ENCODE results near the gene AAMP.

Gene AAMP

DNA sequence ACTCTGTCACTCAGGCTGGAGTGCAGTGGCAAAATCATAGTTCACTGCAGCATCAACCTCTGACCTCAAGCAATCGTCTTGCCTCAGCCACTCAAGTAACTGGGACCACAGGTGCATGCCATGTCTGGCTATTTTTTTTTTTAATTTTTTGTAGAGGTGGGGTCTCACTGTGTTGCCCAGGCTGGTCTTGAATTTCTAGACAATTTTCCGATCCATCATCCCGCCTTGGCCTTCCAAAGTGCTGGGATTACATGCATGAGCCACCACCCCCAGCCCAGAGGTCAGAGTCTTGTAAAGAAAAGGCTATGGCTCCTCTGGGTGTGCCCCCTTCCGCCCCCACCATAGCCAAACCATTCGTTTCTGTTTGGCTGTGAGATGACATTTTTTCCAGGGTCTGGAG is 35.4 kb upstream of the AAMP start:
- Histone ChIP-seq H3K36me3 (ENCODE audit: control insufficient read depth in 4 of 4, insufficient read depth in 4 of 4, low read length in 3 of 4) (no peaks in the 10 kb centered on the region), H3K9me3 (ENCODE audit: control extremely low read depth in 1 of 5, control insufficient read depth in 4 of 5, insufficient read depth in 2 of 5, low read depth in 1 of 5, low read length in 4 of 5) (no peaks in the 10 kb centered on the region), H3K4me1 (ENCODE audit: control extremely low read depth in 1 of 4, control insufficient read depth in 4 of 4, insufficient read depth in 4 of 4, low read length in 3 of 4) (peaks cover 0 to 20% (median 10%) of the 10 kb centered on the region in 4 experiments), H3K27me3 (replicated peaks in 2 of 5; ENCODE audit: control insufficient read depth in 4 of 5, insufficient read depth in 5 of 5, low read length in 4 of 5) (no peaks in the 10 kb centered on the region), H3K27ac (ENCODE audit: insufficient read depth in 1 of 2, low read depth in 1 of 2, low read length in 2 of 2, poor library complexity in 1 of 2, severe bottlenecking in 2 of 2) (no peak overlapping the region), H3K4me3 (ENCODE audit: control insufficient read depth in 1 of 7, extremely low read depth in 1 of 7, insufficient read depth in 4 of 7, low read depth in 2 of 7, low read length in 6 of 7) (no peak overlapping the region)
- WGBS (ENCODE audit: insufficient coverage): 83% methylated on average over 4 of the region's 5 CpGs
- POLR2A ChIA-PET: no interaction called here
- no peak for DNase-seq
- CTCF ChIA-PET: interaction anchor here (1.1 to 23.0 kb wide), 5 partner anchors 20 to 92 kb away, joined by 4 to 451 read pairs (median 5); partner anchors contain the start of gene CATIP

GRCh38 chr2:218301176-218301819 is 31.4 kb upstream of the AAMP start:
- Histone ChIP-seq H3K9me3 (ENCODE audit: control extremely low read depth in 1 of 5, control insufficient read depth in 4 of 5, insufficient read depth in 2 of 5, low read depth in 1 of 5, low read length in 4 of 5) (no peaks in the 10 kb centered on the region), H3K4me1 (ENCODE audit: control extremely low read depth in 1 of 4, control insufficient read depth in 4 of 4, insufficient read depth in 4 of 4, low read length in 3 of 4) (peaks cover 0 to 10% (median 3%) of the 10 kb centered on the region in 4 experiments), H3K27me3 (replicated peaks in 2 of 5; ENCODE audit: control insufficient read depth in 4 of 5, insufficient read depth in 5 of 5, low read length in 4 of 5) (no peaks in the 10 kb centered on the region), H3K4me3 (ENCODE audit: control insufficient read depth in 1 of 7, extremely low read depth in 1 of 7, insufficient read depth in 4 of 7, low read depth in 2 of 7, low read length in 6 of 7) (no peak overlapping the region), H3K27ac (ENCODE audit: insufficient read depth in 1 of 2, low read depth in 1 of 2, low read length in 2 of 2, poor library complexity in 1 of 2, severe bottlenecking in 2 of 2) (peak overlapping the region in 1 of 2 experiments; percentile 65), H3K36me3 (ENCODE audit: control insufficient read depth in 4 of 4, insufficient read depth in 4 of 4, low read length in 3 of 4) (no peaks in the 10 kb centered on the region)
- 10% methylated on average over 8 of the region's 9 CpGs for WGBS (ENCODE audit: insufficient coverage)
- DNase-seq: peak; percentile 91 to 96 (median 93)
- ChIA-PET POLR2A (interaction anchor here (1.9 to 2.5 kb wide), 2 partner anchors 22 to 55 kb away, joined by 6 to 7 read pairs; partner anchors contain the start of gene CATIP), CTCF (interaction anchor here (0.8 to 23.0 kb wide), 20 partner anchors 9 to 163 kb away, joined by 3 to 451 read pairs (median 10); partner anchors contain the start of genes AAMP, ARPC2, CATIP and PNKD)

- 100% methylated on average over 2 of the region's 4 CpGs for WGBS (ENCODE audit: insufficient coverage)
- Histone ChIP-seq H3K27ac (ENCODE audit: insufficient read depth in 1 of 2, low read depth in 1 of 2, low read length in 2 of 2, poor library complexity in 1 of 2, severe bottlenecking in 2 of 2) (no peak overlapping the region), H3K4me1 (ENCODE audit: control extremely low read depth in 1 of 4, control insufficient read depth in 4 of 4, insufficient read depth in 4 of 4, low read length in 3 of 4) (peaks cover 0 to 10% (median 3%) of the 10 kb centered on the region in 4 experiments), H3K4me3 (ENCODE audit: control insufficient read depth in 1 of 7, extremely low read depth in 1 of 7, insufficient read depth in 4 of 7, low read depth in 2 of 7, low read length in 6 of 7) (no peak overlapping the region), H3K36me3 (ENCODE audit: control insufficient read depth in 4 of 4, insufficient read depth in 4 of 4, low read length in 3 of 4) (no peaks in the 10 kb centered on the region), H3K27me3 (replicated peaks in 2 of 5; ENCODE audit: control insufficient read depth in 4 of 5, insufficient read depth in 5 of 5, low read length in 4 of 5) (no peaks in the 10 kb centered on the region), H3K9me3 (ENCODE audit: control extremely low read depth in 1 of 5, control insufficient read depth in 4 of 5, insufficient read depth in 2 of 5, low read depth in 1 of 5, low read length in 4 of 5) (no peaks in the 10 kb centered on the region)
- POLR2A ChIA-PET: interaction anchor here (1.1 to 2.5 kb wide), 2 partner anchors 23 to 96 kb away, joined by 4 to 7 read pairs; no protein-coding TSS in a partner anchor
- no peak for DNase-seq
- CTCF ChIA-PET: interaction anchor here (0.9 to 23.0 kb wide), 6 partner anchors 8 to 59 kb away, joined by 4 to 451 read pairs (median 173); partner anchors contain the start of genes AAMP, CATIP and PNKD
Observed at GRCh38 chr2:218300141-218300540, 30.2 kb upstream of the AAMP start.

- ChIA-PET CTCF (interaction anchor here (1.2 to 23.0 kb wide), 6 partner anchors 8 to 96 kb away, joined by 3 to 451 read pairs (median 173); partner anchors contain the start of genes AAMP, CATIP and PNKD), POLR2A (no interaction called here)
- 97% methylated on average over 6 of the region's 6 CpGs for WGBS (ENCODE audit: insufficient coverage)
- no peaks in the 10 kb centered on the region for H3K36me3 ChIP-seq (ENCODE audit: control insufficient read depth in 4 of 4, insufficient read depth in 4 of 4, low read length in 3 of 4)
- H3K27me3 ChIP-seq (replicated peaks in 2 of 5; ENCODE audit: control insufficient read depth in 4 of 5, insufficient read depth in 5 of 5, low read length in 4 of 5): no peaks in the 10 kb centered on the region
- H3K27ac ChIP-seq (ENCODE audit: insufficient read depth in 1 of 2, low read depth in 1 of 2, low read length in 2 of 2, poor library complexity in 1 of 2, severe bottlenecking in 2 of 2): no peak overlapping the region
- H3K9me3 ChIP-seq (ENCODE audit: control extremely low read depth in 1 of 5, control insufficient read depth in 4 of 5, insufficient read depth in 2 of 5, low read depth in 1 of 5, low read length in 4 of 5): no peaks in the 10 kb centered on the region
- DNase-seq: no peak
- peaks cover 0 to 18% (median 9%) of the 10 kb centered on the region in 4 experiments for H3K4me1 ChIP-seq (ENCODE audit: control extremely low read depth in 1 of 4, control insufficient read depth in 4 of 4, insufficient read depth in 4 of 4, low read length in 3 of 4)
- no peak overlapping the region for H3K4me3 ChIP-seq (ENCODE audit: control insufficient read depth in 1 of 7, extremely low read depth in 1 of 7, insufficient read depth in 4 of 7, low read depth in 2 of 7, low read length in 6 of 7)
Observed at GRCh38 chr2:218298314-218298875, 28.5 kb upstream of the AAMP start.

DNA sequence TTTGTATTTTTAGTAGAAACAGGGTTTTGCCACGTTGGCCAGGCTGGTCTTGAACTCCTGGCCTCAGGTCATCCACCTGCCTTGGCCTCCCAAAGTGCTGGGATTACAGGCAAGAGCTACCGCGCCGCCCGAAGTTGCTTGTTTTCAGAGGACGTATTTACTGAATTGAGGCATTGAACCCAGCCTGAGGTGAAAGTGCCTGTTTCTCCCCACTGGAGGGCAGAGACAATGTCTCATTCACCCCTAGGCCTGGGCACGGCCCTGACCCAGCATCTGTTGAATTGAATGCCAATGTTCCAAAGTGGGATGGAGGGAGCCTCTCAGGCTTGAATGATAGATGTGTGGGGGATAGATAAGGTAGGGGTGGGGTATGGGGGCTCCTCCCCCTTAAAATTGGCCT is 26.9 kb upstream of the AAMP start:
- Histone ChIP-seq H3K4me3 (ENCODE audit: control insufficient read depth in 1 of 7, extremely low read depth in 1 of 7, insufficient read depth in 4 of 7, low read depth in 2 of 7, low read length in 6 of 7) (no peak overlapping the region), H3K27ac (ENCODE audit: insufficient read depth in 1 of 2, low read depth in 1 of 2, low read length in 2 of 2, poor library complexity in 1 of 2, severe bottlenecking in 2 of 2) (no peak overlapping the region)
- CTCF ChIA-PET: interaction anchor here (1.0 to 23.0 kb wide), 8 partner anchors 10 to 108 kb away, joined by 3 to 451 read pairs (median 14); partner anchors contain the start of genes AAMP, CATIP and PNKD

DNA sequence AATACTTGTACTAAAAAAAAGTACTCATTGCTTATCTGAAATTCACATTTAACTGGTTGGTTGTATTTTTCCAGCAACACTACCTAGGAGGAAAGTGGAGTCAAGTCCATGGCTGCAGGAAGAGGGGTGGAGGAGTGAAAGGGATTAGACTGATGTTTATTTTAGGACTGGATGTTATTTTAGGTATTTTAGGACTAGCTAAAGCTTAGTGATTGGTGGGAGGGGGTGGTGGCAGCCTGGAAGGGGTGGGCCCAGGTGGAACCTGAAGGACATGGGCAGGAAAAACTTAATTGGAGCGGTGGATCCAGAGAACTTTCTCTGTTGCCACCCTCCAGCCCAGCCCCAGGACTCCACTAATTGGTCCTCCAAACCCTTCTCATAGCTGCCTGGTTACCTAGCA is 26.3 kb upstream of the AAMP start:
- no peaks in the 10 kb centered on the region for H3K36me3 ChIP-seq (ENCODE audit: control insufficient read depth in 4 of 4, insufficient read depth in 4 of 4, low read length in 3 of 4)
- no peak overlapping the region for H3K4me3 ChIP-seq (ENCODE audit: control insufficient read depth in 1 of 7, extremely low read depth in 1 of 7, insufficient read depth in 4 of 7, low read depth in 2 of 7, low read length in 6 of 7)
- DNase-seq: no peak
- POLR2A ChIA-PET: no interaction called here
- peaks cover 0 to 34% (median 25%) of the 10 kb centered on the region in 4 experiments for H3K4me1 ChIP-seq (ENCODE audit: control extremely low read depth in 1 of 4, control insufficient read depth in 4 of 4, insufficient read depth in 4 of 4, low read length in 3 of 4)
- H3K27me3 ChIP-seq (replicated peaks in 2 of 5; ENCODE audit: control insufficient read depth in 4 of 5, insufficient read depth in 5 of 5, low read length in 4 of 5): no peaks in the 10 kb centered on the region
- no peak overlapping the region for H3K27ac ChIP-seq (ENCODE audit: insufficient read depth in 1 of 2, low read depth in 1 of 2, low read length in 2 of 2, poor library complexity in 1 of 2, severe bottlenecking in 2 of 2)
- no peaks in the 10 kb centered on the region for H3K9me3 ChIP-seq (ENCODE audit: control extremely low read depth in 1 of 5, control insufficient read depth in 4 of 5, insufficient read depth in 2 of 5, low read depth in 1 of 5, low read length in 4 of 5)
- CTCF ChIA-PET: interaction anchor here (1.0 to 23.0 kb wide), 9 partner anchors 8 to 109 kb away, joined by 3 to 451 read pairs (median 14); partner anchors contain the start of genes AAMP, CATIP and PNKD
- 100% methylated on average over 1 of the region's 1 CpG for WGBS (ENCODE audit: insufficient coverage)

More for the DNA sequence above, 26.9 kb upstream of the AAMP start:
- Histone ChIP-seq H3K27me3 (replicated peaks in 2 of 5; ENCODE audit: control insufficient read depth in 4 of 5, insufficient read depth in 5 of 5, low read length in 4 of 5) (no peaks in the 10 kb centered on the region), H3K4me1 (ENCODE audit: control extremely low read depth in 1 of 4, control insufficient read depth in 4 of 4, insufficient read depth in 4 of 4, low read length in 3 of 4) (peaks cover 0 to 30% (median 19%) of the 10 kb centered on the region in 4 experiments), H3K36me3 (ENCODE audit: control insufficient read depth in 4 of 4, insufficient read depth in 4 of 4, low read length in 3 of 4) (no peaks in the 10 kb centered on the region), H3K9me3 (ENCODE audit: control extremely low read depth in 1 of 5, control insufficient read depth in 4 of 5, insufficient read depth in 2 of 5, low read depth in 1 of 5, low read length in 4 of 5) (no peaks in the 10 kb centered on the region)
- 92% methylated on average over 6 of the region's 7 CpGs for WGBS (ENCODE audit: insufficient coverage)
- POLR2A ChIA-PET: no interaction called here
- peak in 1 of 3 donors; percentile 23 for DNase-seq
